ENCODE data around the gene POU2AF1. TPM values are rescaled to one million over a fixed set of nuclear protein-coding genes. Genes with fewer than 3 reads are reported as not detected.

POU2AF1 gene
- total and polyA plus RNA-seq, 2 donors: 0.90 to 11.7 TPM

GRCh38 chr11:111419181-111419580 lies 40.1 kb upstream of the POU2AF1 start:
- Histone ChIP-seq H3K27me3 (ENCODE audit: control insufficient read depth in 2 of 2, insufficient read depth in 1 of 2, low read length in 1 of 2) (no peaks in the 10 kb centered on the region), H3K9me3 (ENCODE audit: control insufficient read depth in 2 of 2, insufficient read depth in 1 of 2, low read length in 1 of 2) (peaks cover 0 to 4% of the 10 kb centered on the region in 2 donors), H3K36me3 (ENCODE audit: control insufficient read depth in 2 of 2, insufficient read depth in 2 of 2, low read length in 1 of 2) (no peaks in the 10 kb centered on the region), H3K4me3 (ENCODE audit: low read length in 2 of 2) (no peak overlapping the region), H3K4me1 (ENCODE audit: control insufficient read depth in 2 of 2, insufficient read depth in 2 of 2, low read length in 2 of 2) (peaks cover 23 to 60% of the 10 kb centered on the region in 2 donors), H3K27ac (ENCODE audit: low read depth in 1 of 2, low read length in 1 of 2) (no peak overlapping the region)
- DNase-seq (ENCODE audit: low read depth in 6 of 9, low spot score in 9 of 9): no peak
- WGBS: 74% methylated on average over 4 of the region's 4 CpGs

DNA sequence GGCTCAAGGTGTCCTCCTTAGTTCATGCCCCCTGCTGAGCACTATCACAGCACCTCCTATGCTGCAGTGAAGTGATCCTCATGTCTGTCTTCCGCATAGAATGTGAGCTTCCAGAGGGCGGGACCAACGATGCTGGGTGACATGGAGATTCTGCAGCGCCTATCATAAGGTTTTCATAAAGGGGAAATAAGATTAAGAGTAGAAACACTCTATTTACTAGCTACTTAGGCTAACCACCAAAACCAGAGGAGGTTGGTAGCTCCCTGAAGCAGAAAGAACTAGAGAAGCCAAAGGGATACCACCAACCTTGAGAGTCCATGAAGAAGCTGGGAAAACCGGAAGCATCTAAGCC lies 39.3 kb upstream of the POU2AF1 start:
- H3K4me1 ChIP-seq (ENCODE audit: control insufficient read depth in 2 of 2, insufficient read depth in 2 of 2, low read length in 2 of 2): peaks cover 23 to 66% of the 10 kb centered on the region in 2 donors

GRCh38 chr11:111417766-111418435 lies 38.8 kb upstream of the POU2AF1 start:
- 57% methylated on average over 10 of the region's 10 CpGs for WGBS
- Histone ChIP-seq H3K27me3 (ENCODE audit: control insufficient read depth in 2 of 2, insufficient read depth in 1 of 2, low read length in 1 of 2) (no peaks in the 10 kb centered on the region), H3K4me3 (ENCODE audit: low read length in 2 of 2) (no peak overlapping the region), H3K36me3 (ENCODE audit: control insufficient read depth in 2 of 2, insufficient read depth in 2 of 2, low read length in 1 of 2) (no peaks in the 10 kb centered on the region), H3K27ac (ENCODE audit: low read depth in 1 of 2, low read length in 1 of 2) (peak overlapping the region in 1 of 2 donors; percentile 74), H3K9me3 (ENCODE audit: control insufficient read depth in 2 of 2, insufficient read depth in 1 of 2, low read length in 1 of 2) (peaks cover 0 to 4% of the 10 kb centered on the region in 2 donors), H3K4me1 (ENCODE audit: control insufficient read depth in 2 of 2, insufficient read depth in 2 of 2, low read length in 2 of 2) (peaks cover 23 to 65% of the 10 kb centered on the region in 2 donors)
- peak in 1 of 9 donors; percentile 56 for DNase-seq (ENCODE audit: low read depth in 6 of 9, low spot score in 9 of 9)

More for the DNA sequence above, 39.3 kb upstream of the POU2AF1 start:
- Histone ChIP-seq H3K9me3 (ENCODE audit: control insufficient read depth in 2 of 2, insufficient read depth in 1 of 2, low read length in 1 of 2) (peaks cover 0 to 4% of the 10 kb centered on the region in 2 donors), H3K36me3 (ENCODE audit: control insufficient read depth in 2 of 2, insufficient read depth in 2 of 2, low read length in 1 of 2) (no peaks in the 10 kb centered on the region), H3K4me3 (ENCODE audit: low read length in 2 of 2) (no peak overlapping the region), H3K27ac (ENCODE audit: low read depth in 1 of 2, low read length in 1 of 2) (peak overlapping the region in 1 of 2 donors; percentile 74), H3K27me3 (ENCODE audit: control insufficient read depth in 2 of 2, insufficient read depth in 1 of 2, low read length in 1 of 2) (no peaks in the 10 kb centered on the region)
- 56% methylated on average over 5 of the region's 5 CpGs for WGBS
- DNase-seq (ENCODE audit: low read depth in 6 of 9, low spot score in 9 of 9): no peak

GRCh38 chr11:111417011-111417765 lies 38.1 kb upstream of the POU2AF1 start:
- 80% methylated on average over 8 of the region's 8 CpGs for WGBS
- peak overlapping the region; percentile 48 to 74 for H3K27ac ChIP-seq (ENCODE audit: low read depth in 1 of 2, low read length in 1 of 2)
- H3K27me3 ChIP-seq (ENCODE audit: control insufficient read depth in 2 of 2, insufficient read depth in 1 of 2, low read length in 1 of 2): no peaks in the 10 kb centered on the region
- no peak overlapping the region for H3K4me3 ChIP-seq (ENCODE audit: low read length in 2 of 2)
- H3K36me3 ChIP-seq (ENCODE audit: control insufficient read depth in 2 of 2, insufficient read depth in 2 of 2, low read length in 1 of 2): no peaks in the 10 kb centered on the region
- H3K4me1 ChIP-seq (ENCODE audit: control insufficient read depth in 2 of 2, insufficient read depth in 2 of 2, low read length in 2 of 2): peaks cover 23 to 62% of the 10 kb centered on the region in 2 donors
- DNase-seq (ENCODE audit: low read depth in 6 of 9, low spot score in 9 of 9): peak in 1 of 9 donors; percentile 48
- peaks cover 0 to 4% of the 10 kb centered on the region in 2 donors for H3K9me3 ChIP-seq (ENCODE audit: control insufficient read depth in 2 of 2, insufficient read depth in 1 of 2, low read length in 1 of 2)

- Histone ChIP-seq H3K9me3 (ENCODE audit: control insufficient read depth in 2 of 2, insufficient read depth in 1 of 2, low read length in 1 of 2) (peaks cover 0 to 4% of the 10 kb centered on the region in 2 donors), H3K27ac (ENCODE audit: low read depth in 1 of 2, low read length in 1 of 2) (peak overlapping the region in 1 of 2 donors; percentile 74), H3K27me3 (ENCODE audit: control insufficient read depth in 2 of 2, insufficient read depth in 1 of 2, low read length in 1 of 2) (no peaks in the 10 kb centered on the region), H3K4me1 (ENCODE audit: control insufficient read depth in 2 of 2, insufficient read depth in 2 of 2, low read length in 2 of 2) (peaks cover 23 to 62% of the 10 kb centered on the region in 2 donors), H3K36me3 (ENCODE audit: control insufficient read depth in 2 of 2, insufficient read depth in 2 of 2, low read length in 1 of 2) (no peaks in the 10 kb centered on the region), H3K4me3 (ENCODE audit: low read length in 2 of 2) (no peak overlapping the region)
- DNase-seq (ENCODE audit: low read depth in 6 of 9, low spot score in 9 of 9): no peak
- 89% methylated on average over 16 of the region's 16 CpGs for WGBS
Measured at GRCh38 chr11:111416231-111416960, 37.3 kb upstream of the POU2AF1 start.

DNA sequence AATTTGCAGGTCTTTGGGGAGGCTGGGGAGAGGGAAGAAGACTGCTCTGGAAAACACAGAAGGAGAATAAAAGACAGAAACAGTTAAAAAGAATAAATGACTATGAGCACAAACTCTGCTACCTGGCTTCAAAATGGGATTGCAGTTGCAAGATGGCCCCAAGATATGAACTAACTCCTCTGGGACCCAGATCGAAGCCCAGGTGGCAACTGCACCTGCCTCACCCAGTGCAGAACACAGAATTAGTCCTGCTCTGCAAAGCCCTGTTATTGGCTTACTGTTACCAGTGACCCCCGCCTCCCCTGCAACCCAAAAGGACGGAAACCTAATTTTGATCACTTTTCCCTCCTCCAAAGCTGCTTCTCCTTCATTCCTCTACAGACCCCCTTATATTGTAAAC lies 35.9 kb upstream of the POU2AF1 start:
- peak in 1 of 9 donors; percentile 43 for DNase-seq (ENCODE audit: low read depth in 6 of 9, low spot score in 9 of 9)
- no peaks in the 10 kb centered on the region for H3K36me3 ChIP-seq (ENCODE audit: control insufficient read depth in 2 of 2, insufficient read depth in 2 of 2, low read length in 1 of 2)
- H3K27me3 ChIP-seq (ENCODE audit: control insufficient read depth in 2 of 2, insufficient read depth in 1 of 2, low read length in 1 of 2): no peaks in the 10 kb centered on the region
- H3K9me3 ChIP-seq (ENCODE audit: control insufficient read depth in 2 of 2, insufficient read depth in 1 of 2, low read length in 1 of 2): peaks cover 0 to 4% of the 10 kb centered on the region in 2 donors
- 83% methylated on average over 3 of the region's 3 CpGs for WGBS
- no peak overlapping the region for H3K4me3 ChIP-seq (ENCODE audit: low read length in 2 of 2)
- H3K4me1 ChIP-seq (ENCODE audit: control insufficient read depth in 2 of 2, insufficient read depth in 2 of 2, low read length in 2 of 2): peaks cover 23 to 62% of the 10 kb centered on the region in 2 donors
- peak overlapping the region in 1 of 2 donors; percentile 15 for H3K27ac ChIP-seq (ENCODE audit: low read depth in 1 of 2, low read length in 1 of 2)

GRCh38 chr11:111414267-111414931 lies 35.3 kb upstream of the POU2AF1 start:
- H3K4me3 ChIP-seq (ENCODE audit: low read length in 2 of 2): no peak overlapping the region
- peaks cover 23 to 57% of the 10 kb centered on the region in 2 donors for H3K4me1 ChIP-seq (ENCODE audit: control insufficient read depth in 2 of 2, insufficient read depth in 2 of 2, low read length in 2 of 2)
- peak in 1 of 9 donors; percentile 52 for DNase-seq (ENCODE audit: low read depth in 6 of 9, low spot score in 9 of 9)
- peak overlapping the region in 1 of 2 donors; percentile 15 for H3K27ac ChIP-seq (ENCODE audit: low read depth in 1 of 2, low read length in 1 of 2)
- H3K36me3 ChIP-seq (ENCODE audit: control insufficient read depth in 2 of 2, insufficient read depth in 2 of 2, low read length in 1 of 2): no peaks in the 10 kb centered on the region
- WGBS: 38% methylated on average over 9 of the region's 9 CpGs
- peaks cover 0 to 2% of the 10 kb centered on the region in 2 donors for H3K9me3 ChIP-seq (ENCODE audit: control insufficient read depth in 2 of 2, insufficient read depth in 1 of 2, low read length in 1 of 2)
- H3K27me3 ChIP-seq (ENCODE audit: control insufficient read depth in 2 of 2, insufficient read depth in 1 of 2, low read length in 1 of 2): no peaks in the 10 kb centered on the region

GRCh38 chr11:111413849-111414248 lies 34.8 kb upstream of the POU2AF1 start:
- H3K27ac ChIP-seq (ENCODE audit: low read depth in 1 of 2, low read length in 1 of 2): no peak overlapping the region
- no peaks in the 10 kb centered on the region for H3K9me3 ChIP-seq (ENCODE audit: control insufficient read depth in 2 of 2, insufficient read depth in 1 of 2, low read length in 1 of 2)
- peaks cover 19 to 52% of the 10 kb centered on the region in 2 donors for H3K4me1 ChIP-seq (ENCODE audit: control insufficient read depth in 2 of 2, insufficient read depth in 2 of 2, low read length in 2 of 2)
- H3K27me3 ChIP-seq (ENCODE audit: control insufficient read depth in 2 of 2, insufficient read depth in 1 of 2, low read length in 1 of 2): no peaks in the 10 kb centered on the region
- H3K4me3 ChIP-seq (ENCODE audit: low read length in 2 of 2): no peak overlapping the region
- no peak for DNase-seq (ENCODE audit: low read depth in 6 of 9, low spot score in 9 of 9)
- H3K36me3 ChIP-seq (ENCODE audit: control insufficient read depth in 2 of 2, insufficient read depth in 2 of 2, low read length in 1 of 2): no peaks in the 10 kb centered on the region
- WGBS: 96% methylated on average over 7 of the region's 7 CpGs

Measured in thymus (tissue), 11 donors.